Neural crest cell (in vitro differentiated cells): Measurements from ENCODE around the gene GPR153. TPM values are rescaled to one million over a fixed set of nuclear protein-coding genes. Genes with fewer than 3 reads are reported as not detected.

Source experiments
- DNase-seq: peaks from one replicate; pipeline ENCODE4 v3.0.0; 2021; ENCODE audit warnings: low read depth, mixed read lengths, low spot score
- H3K27ac Mint-ChIP-seq: one replicate; pipeline ENCODE4 v1.8.0; 2021; ENCODE audit warnings: mild to moderate bottlenecking, mixed read lengths; ENCODE audit not compliant: unreplicated experiment
- H3K27me3 Mint-ChIP-seq: 2 replicates; pipeline ENCODE4 v1.8.0; 2021; ENCODE audit warnings: low read depth, mild to moderate bottlenecking, mixed read lengths
- H3K36me3 Mint-ChIP-seq: 2 replicates; pipeline ENCODE4 v1.8.0; 2021; ENCODE audit warnings: low read depth, mild to moderate bottlenecking, mixed read lengths
- H3K4me1 Mint-ChIP-seq: 2 replicates; pipeline ENCODE4 v1.8.0; 2021; ENCODE audit warnings: mixed read lengths
- H3K4me3 Mint-ChIP-seq: one replicate; pipeline ENCODE4 v1.8.0; 2021; ENCODE audit warnings: mild to moderate bottlenecking, mixed read lengths
- H3K9me3 Mint-ChIP-seq: 2 replicates; pipeline ENCODE4 v1.8.0; 2021; ENCODE audit warnings: mixed read lengths
- total RNA-seq: library from RNA; stranded (reverse); gene quantifications from 2 replicates; pipeline ENCODE4 v1.2.1, GENCODE V29; 2021
- TF ChIP-seq, protein P1 (sequence below): fragments of 200-600 bp; sonication (generic); conservative IDR thresholded peaks from 2 replicates; pipeline ENCODE4 v1.5.0; 2021; ENCODE audit warnings: antibody characterized with exemption, mild to moderate bottlenecking

The GPR153 gene
- total RNA-seq, 1 donor from 2014 or later, result 28.1 TPM

GRCh38 chr1:6239950-6240768 is 20.7 kb downstream of the GPR153 start:
- Mint-ChIP-seq H3K27ac (peak overlapping the region; percentile 58), H3K4me1 (peaks cover 39% of the 10 kb centered on the region), H3K9me3 (no peaks in the 10 kb centered on the region), H3K4me3 (peak overlapping the region; percentile 87), H3K36me3 (no peaks in the 10 kb centered on the region), H3K27me3 (peaks cover 43% of the 10 kb centered on the region)
- TF ChIP-seq, protein P1, sequence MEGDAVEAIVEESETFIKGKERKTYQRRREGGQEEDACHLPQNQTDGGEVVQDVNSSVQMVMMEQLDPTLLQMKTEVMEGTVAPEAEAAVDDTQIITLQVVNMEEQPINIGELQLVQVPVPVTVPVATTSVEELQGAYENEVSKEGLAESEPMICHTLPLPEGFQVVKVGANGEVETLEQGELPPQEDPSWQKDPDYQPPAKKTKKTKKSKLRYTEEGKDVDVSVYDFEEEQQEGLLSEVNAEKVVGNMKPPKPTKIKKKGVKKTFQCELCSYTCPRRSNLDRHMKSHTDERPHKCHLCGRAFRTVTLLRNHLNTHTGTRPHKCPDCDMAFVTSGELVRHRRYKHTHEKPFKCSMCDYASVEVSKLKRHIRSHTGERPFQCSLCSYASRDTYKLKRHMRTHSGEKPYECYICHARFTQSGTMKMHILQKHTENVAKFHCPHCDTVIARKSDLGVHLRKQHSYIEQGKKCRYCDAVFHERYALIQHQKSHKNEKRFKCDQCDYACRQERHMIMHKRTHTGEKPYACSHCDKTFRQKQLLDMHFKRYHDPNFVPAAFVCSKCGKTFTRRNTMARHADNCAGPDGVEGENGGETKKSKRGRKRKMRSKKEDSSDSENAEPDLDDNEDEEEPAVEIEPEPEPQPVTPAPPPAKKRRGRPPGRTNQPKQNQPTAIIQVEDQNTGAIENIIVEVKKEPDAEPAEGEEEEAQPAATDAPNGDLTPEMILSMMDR, result no peak
- no peak for DNase-seq

- TF ChIP-seq, protein P1, result no peak
- no peak for DNase-seq
- H3K4me3 Mint-ChIP-seq, result peak overlapping the region; percentile 87
- peak overlapping the region; percentile 96 for H3K27ac Mint-ChIP-seq
- H3K36me3 Mint-ChIP-seq, result no peaks in the 10 kb centered on the region
- peaks cover 36% of the 10 kb centered on the region for H3K27me3 Mint-ChIP-seq
- no peaks in the 10 kb centered on the region for H3K9me3 Mint-ChIP-seq
- H3K4me1 Mint-ChIP-seq, result peaks cover 47% of the 10 kb centered on the region
These were observed 21.6 kb downstream of the GPR153 start for GRCh38 chr1:6239213-6239752.

- DNase-seq, result no peak
- no peaks in the 10 kb centered on the region for H3K9me3 Mint-ChIP-seq
- H3K27ac Mint-ChIP-seq, result no peak overlapping the region
- peaks cover 19% of the 10 kb centered on the region for H3K27me3 Mint-ChIP-seq
- H3K4me1 Mint-ChIP-seq, result peaks cover 58% of the 10 kb centered on the region
- H3K36me3 Mint-ChIP-seq, result peaks cover 6% of the 10 kb centered on the region
- H3K4me3 Mint-ChIP-seq, result peak overlapping the region; percentile 80
- TF ChIP-seq, protein P1, result no peak
These were observed 23.8 kb downstream of the GPR153 start for GRCh38 chr1:6237093-6237492.

GRCh38 chr1:6235296-6235677 is 25.6 kb downstream of the GPR153 start:
- Mint-ChIP-seq H3K27ac (peak overlapping the region; percentile 50), H3K4me1 (peaks cover 45% of the 10 kb centered on the region), H3K9me3 (no peaks in the 10 kb centered on the region), H3K36me3 (peaks cover 9% of the 10 kb centered on the region), H3K27me3 (peaks cover 5% of the 10 kb centered on the region), H3K4me3 (peak overlapping the region; percentile 94)
- TF ChIP-seq, protein P1, result no peak
- no peak for DNase-seq

GRCh38 chr1:6234502-6235295 is 26.2 kb downstream of the GPR153 start:
- Mint-ChIP-seq H3K27ac (peak overlapping the region; percentile 89), H3K9me3 (no peaks in the 10 kb centered on the region), H3K4me3 (peak overlapping the region; percentile 94), H3K4me1 (peaks cover 39% of the 10 kb centered on the region), H3K27me3 (peaks cover 2% of the 10 kb centered on the region), H3K36me3 (peaks cover 9% of the 10 kb centered on the region)
- TF ChIP-seq, protein P1, result no peak
- no peak for DNase-seq
